GM12878 (cell line): ENCODE data around the gene SCRN1. TPM values are rescaled to one million over a fixed set of nuclear protein-coding genes. Genes with fewer than 3 reads are reported as not detected.

Experiments used
- ATAC-seq: fragments of 200-7000 bp; cut with Tn5 transposase; 3 replicates; pipeline ENCODE4 v1.9.1; 2020; ENCODE audit warnings: mild to moderate bottlenecking, moderate library complexity
- BruUV-seq: library from RNA; stranded (reverse); fragments of 400-500 nt; replicated peaks from 2 replicates; lab custom pipeline; 2021; lab: Mats Ljungman, UMichigan
- CTCF ChIA-PET: fragments of 300-600 bp; sonication (Branson Sonifier 250); formaldehyde crosslinking; extraction: SDS; loops from one replicate; lab custom pipeline; 2021; ENCODE audit warnings: inconsistent platforms; lab: Yijun Ruan, JAX
- POLR2A ChIA-PET: fragments of 350-600 bp; formaldehyde crosslinking; extraction: SDS; loops from one replicate; lab custom pipeline; 2021; ENCODE audit warnings: inconsistent platforms; lab: Charles Lee
- RAD21 ChIA-PET: fragments of 300-600 bp; sonication (Branson Sonifier 250); formaldehyde crosslinking; loops from one replicate; lab custom pipeline; 2023; ENCODE audit warnings: antibody characterized with exemption; ENCODE audit not compliant: unreplicated experiment; lab: Charles Lee
- SMC1A ChIA-PET: fragments of 300-600 bp; sonication (Branson Sonifier 250); formaldehyde crosslinking; loops from one replicate; lab custom pipeline; 2023; ENCODE audit not compliant: unreplicated experiment, uncharacterized antibody; lab: Charles Lee
- DNase-seq: peaks from one replicate; pipeline ENCODE4 v3.0.0-alpha.2; 2011; ENCODE audit warnings: low read depth, low spot score
- FAIRE-seq: peaks from 3 replicates; lab custom pipeline; 2011; peaks lifted over from hg19 to GRCh38; lab: Jason Lieb, UNC
- H2AFZ ChIP-seq: 2 replicates; pipeline ENCODE4 v1.6.0; 2011; ENCODE audit warnings: low read depth, low read length, control low read depth; ENCODE audit not compliant: control insufficient read depth
- H3K27ac ChIP-seq: 2 replicates; pipeline ENCODE4 v1.5.1; 2011; ENCODE audit warnings: control low read depth; ENCODE audit not compliant: control insufficient read depth, insufficient read depth
- H3K27me3 ChIP-seq, 2 experiments: replicated peaks in 1 of 2; 2 replicates each; pipeline versions ENCODE4 v1.6.0 to v1.6.1; 2011; ENCODE audit warnings: low read length in 1 of 2; ENCODE audit not compliant: control insufficient read depth in 2 of 2, insufficient read depth in 2 of 2
- H3K36me3 ChIP-seq, 2 experiments: 2 replicates each; pipeline ENCODE4 v1.5.1; 2011; ENCODE audit warnings: low read length in 1 of 2; ENCODE audit not compliant: control insufficient read depth in 2 of 2, insufficient read depth in 2 of 2
- H3K4me1 ChIP-seq: 2 replicates; pipeline ENCODE4 v1.6.1; 2011; ENCODE audit warnings: mild to moderate bottlenecking, low read length, moderate library complexity, mixed read lengths; ENCODE audit not compliant: control insufficient read depth, insufficient read depth
- H3K4me2 ChIP-seq: 2 replicates; pipeline ENCODE4 v1.6.0; 2011; ENCODE audit warnings: control low read depth; ENCODE audit not compliant: control insufficient read depth, insufficient read depth
- H3K4me3 ChIP-seq: fragments of 200-600 bp; sonication (generic); 2 replicates; pipeline ENCODE4 v1.5.1; 2016
- H3K79me2 ChIP-seq: 2 replicates; pipeline ENCODE4 v1.6.0; 2011; ENCODE audit warnings: low read length; ENCODE audit not compliant: control insufficient read depth, insufficient read depth
- H3K9ac ChIP-seq: 2 replicates; pipeline ENCODE4 v1.8.0; 2011; ENCODE audit warnings: low read length, control low read depth, mixed read lengths; ENCODE audit not compliant: control insufficient read depth, insufficient read depth
- H3K9me3 ChIP-seq: replicated peaks from 3 replicates; pipeline ENCODE4 v1.5.1; 2011; ENCODE audit warnings: mild to moderate bottlenecking, low read length; ENCODE audit not compliant: control insufficient read depth, insufficient read depth
- H4K20me1 ChIP-seq: 2 replicates; pipeline ENCODE4 v1.6.0; 2011; ENCODE audit not compliant: control insufficient read depth, insufficient read depth
- CBFB ChIP-seq: IDR thresholded peaks from 2 replicates; pipeline ENCODE4 v1.6.1; 2016; ENCODE audit warnings: antibody characterized with exemption, low read depth
- EGR1 ChIP-seq, 2 experiments: IDR thresholded peaks; 1 replicate in 1 of 2; 2 replicates in 1 of 2; pipeline ENCODE4 v1.6.1; 2011 to 2012; ENCODE audit warnings: low read depth in 2 of 2, low read length in 2 of 2, borderline replicate concordance in 1 of 2, mild to moderate bottlenecking in 1 of 2, moderate library complexity in 1 of 2
- GABPA ChIP-seq: IDR thresholded peaks from 2 replicates; pipeline ENCODE4 v1.6.1; 2014; ENCODE audit warnings: antibody characterized with exemption, low read depth, mild to moderate bottlenecking, inconsistent platforms
- HCFC1 ChIP-seq: fragments of 150-350 bp; IDR thresholded peaks from 2 replicates; pipeline ENCODE4 v1.6.1; 2014; ENCODE audit warnings: low read length
- HDAC6 ChIP-seq: fragments of 200-600 bp; sonication (generic); IDR thresholded peaks from one replicate; pipeline ENCODE4 v1.8.0; 2017; ENCODE audit warnings: antibody characterized with exemption; ENCODE audit not compliant: unreplicated experiment
- LARP7 ChIP-seq: fragments of 450-650 bp; IDR thresholded peaks from 2 replicates; pipeline ENCODE4 v1.6.1; 2017; ENCODE audit warnings: mild to moderate bottlenecking
- MTA2 ChIP-seq: fragments of 450-650 bp; IDR thresholded peaks from 2 replicates; pipeline ENCODE4 v1.6.1; 2016; ENCODE audit warnings: low read depth, mild to moderate bottlenecking, moderate library complexity
- MTA3 ChIP-seq: IDR thresholded peaks from 2 replicates; pipeline ENCODE4 v1.6.1; 2012; ENCODE audit warnings: low read length, inconsistent platforms, borderline replicate concordance
- MXI1 ChIP-seq: fragments of 150-350 bp; IDR thresholded peaks from 2 replicates; pipeline ENCODE4 v1.6.1; 2011; ENCODE audit warnings: low read depth, mild to moderate bottlenecking, inconsistent platforms, low read length, improper control_type of control experiment
- NBN ChIP-seq: fragments of 450-650 bp; IDR thresholded peaks from 2 replicates; pipeline ENCODE4 v1.6.1; 2016
- NR2C1 ChIP-seq: fragments of 450-650 bp; IDR thresholded peaks from 2 replicates; pipeline ENCODE4 v1.6.1; 2017; ENCODE audit warnings: antibody characterized with exemption, mild to moderate bottlenecking, moderate library complexity
- POLR2AphosphoS2 ChIP-seq: IDR thresholded peaks from 2 replicates; pipeline ENCODE4 v1.6.1; 2011; ENCODE audit warnings: low read depth, mild to moderate bottlenecking, low read length, improper control_type of control experiment, moderate library complexity
- POU2F2 ChIP-seq: IDR thresholded peaks from 3 replicates; pipeline ENCODE4 v1.6.1; 2011; ENCODE audit warnings: low read depth, mild to moderate bottlenecking, low read length, borderline replicate concordance
- RB1 ChIP-seq: fragments of 450-650 bp; formaldehyde crosslinking; IDR thresholded peaks from 2 replicates; pipeline ENCODE4 v1.6.1; 2017; ENCODE audit warnings: mild to moderate bottlenecking, borderline replicate concordance
- RBBP5 ChIP-seq: fragments of 200-600 bp; sonication (generic); conservative IDR thresholded peaks from 2 replicates; pipeline ENCODE4 v1.6.1; 2016
- SIX5 ChIP-seq: IDR thresholded peaks from 2 replicates; pipeline ENCODE4 v1.6.1; 2011; ENCODE audit warnings: mild to moderate bottlenecking, low read depth, low read length, moderate library complexity; ENCODE audit not compliant: severe bottlenecking
- SMARCA5 ChIP-seq: fragments of 450-650 bp; IDR thresholded peaks from 2 replicates; pipeline ENCODE4 v1.6.1; 2017; ENCODE audit warnings: mild to moderate bottlenecking
- SREBF1 ChIP-seq: IDR thresholded peaks from 2 replicates; pipeline ENCODE4 v1.6.1; 2012; ENCODE audit warnings: mild to moderate bottlenecking, low read length
- STAT1 ChIP-seq: fragments of 450-650 bp; conservative IDR thresholded peaks from 2 replicates; pipeline ENCODE4 v1.6.1; 2014; ENCODE audit warnings: antibody characterized with exemption, mild to moderate bottlenecking
- STAT3 ChIP-seq: IDR thresholded peaks from 2 replicates; pipeline ENCODE4 v1.6.1; 2011; ENCODE audit warnings: low read depth, low read length, improper control_type of control experiment
- TCF12 ChIP-seq: IDR thresholded peaks from 2 replicates; pipeline ENCODE4 v1.6.1; 2011; ENCODE audit warnings: low read depth, mild to moderate bottlenecking, low read length
- ZZZ3 ChIP-seq: IDR thresholded peaks from 2 replicates; pipeline ENCODE4 v1.6.1; 2011; ENCODE audit warnings: low read depth; ENCODE audit not compliant: control insufficient read depth, insufficient read length
- WGBS: methylation state at CpG from one replicate; pipeline ENCODE4 v1.1.6; 2016; ENCODE audit warnings: low lambda C conversion rate; ENCODE audit not compliant: insufficient replicate concordance, insufficient coverage; ENCODE audit errors: missing lambda C conversion rate; 5-methylcytosine and 5-hydroxymethylcytosine counted together
- in situ Hi-C: fragments of 300-500 bp; cut with MboI; formaldehyde crosslinking; loops from 9 replicates; pipeline ENCODE4 v1.14.3; 2018; ENCODE audit warnings: mixed read lengths
- intact Hi-C: fragments of 100-400 bp; cut with micrococcal nuclease; formaldehyde crosslinking; loops from one replicate; pipeline ENCODE4 v1.14.2; 2022; ENCODE audit not compliant: unreplicated experiment
- polyA plus RNA-seq, 11 experiments: library from polyadenylated mRNA; depleted of rRNA in 4 of 11; unstranded in 6 of 11; stranded (reverse) in 5 of 11; fragments of >200 nt; fragmentation: Nextera tagmentation in 4 of 11; fragmentation: Illumina TruSeq in 1 of 11; extraction: Ambion mirVana in 4 of 11; extraction: Trizol in 1 of 11; gene quantifications; 1 replicate in 1 of 11; 2 replicates in 10 of 11; pipeline versions ENCODE4 v1.2.1 to v1.2.3, GENCODE V29; 2011 to 2016; ENCODE audit warnings: inconsistent platforms in 2 of 11, missing spikeins in 2 of 11, low read depth in 1 of 11
- total RNA-seq, 4 experiments: library from RNA; depleted of rRNA in 3 of 4; stranded (reverse); fragments of >200 nt in 3 of 4; fragmentation: Illumina TruSeq in 1 of 4; extraction: Trizol in 1 of 4; gene quantifications; 2 replicates each; pipeline versions ENCODE4 v1.2.1 to v1.2.3, GENCODE V29; 2013 to 2021
- TF ChIP-seq, protein P1 (sequence below): IDR thresholded peaks from 2 replicates; pipeline ENCODE4 v1.6.1; 2012; ENCODE audit warnings: low read depth, low read length, improper control_type of control experiment
- TF ChIP-seq, protein P2 (sequence below): fragments of 450-650 bp; formaldehyde crosslinking; IDR thresholded peaks from 2 replicates; pipeline ENCODE4 v1.5.0; 2022; ENCODE audit warnings: mild to moderate bottlenecking, missing genetic modification characterization

Gene SCRN1
- total and polyA plus RNA-seq, 10 of the 15 experiments (the other 5 are each of a cell fraction or from before 2014, with no cell fraction given), result 11.1 to 67.6 (median 41.7) TPM

DNA sequence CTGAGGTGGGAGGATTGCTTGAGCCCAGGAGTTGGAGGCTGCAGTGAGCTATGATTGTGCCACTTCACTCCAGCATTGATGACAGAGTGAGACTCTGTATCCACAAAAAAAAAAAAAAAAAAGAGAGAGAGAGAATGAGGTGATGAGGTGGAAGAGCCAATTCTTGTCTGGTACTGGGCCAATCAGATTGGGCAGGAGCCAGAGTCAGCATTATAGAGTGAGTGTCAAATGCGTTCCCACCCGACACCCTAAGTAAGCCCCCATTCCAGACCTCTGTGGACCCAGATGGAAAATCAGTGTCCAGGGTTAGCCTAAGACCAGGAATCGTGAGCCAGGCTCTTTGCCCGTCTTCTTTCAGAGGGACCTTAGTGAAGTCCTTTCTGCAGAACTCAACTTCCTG is 99.3 kb downstream of the SCRN1 start (continued):
- TF ChIP-seq RB1 (no peak), TCF12 (no peak), STAT3 (no peak), GABPA (no peak), STAT1 (no peak), MTA2 (no peak), SREBF1 (no peak), SMARCA5 (no peak), NR2C1 (no peak), RBBP5 (no peak), MTA3 (no peak), HDAC6 (no peak), HCFC1 (no peak), SIX5 (no peak)
- TF ChIP-seq, all 136 proteins: peak for 0

DNA sequence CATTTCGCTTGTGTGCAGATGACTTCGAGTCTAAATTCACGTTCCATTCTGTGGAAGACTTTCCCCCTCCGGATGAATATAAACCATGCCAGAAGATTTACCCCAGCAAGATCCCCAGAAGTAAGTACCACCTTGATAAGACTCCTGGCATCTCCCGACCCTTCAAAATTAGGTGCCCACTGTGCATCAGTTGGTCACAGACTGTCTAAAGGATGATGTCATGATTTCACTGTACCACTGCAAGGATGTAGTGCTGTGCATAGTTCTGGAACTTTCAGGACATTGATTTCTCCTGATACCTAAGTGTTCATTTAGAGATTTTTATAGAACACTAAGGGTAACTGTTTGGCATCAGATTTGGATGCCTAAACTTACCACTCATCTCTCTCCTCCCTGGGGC is 100.3 kb downstream of the SCRN1 start:
- no peak for DNase-seq
- no peak for FAIRE-seq
- Histone ChIP-seq H3K4me3 (no peak overlapping the region), H3K4me2 (no peak overlapping the region), H3K4me1 (no peaks in the 10 kb centered on the region), H2AFZ (no peak overlapping the region), H3K79me2 (no peaks in the 10 kb centered on the region), H3K9me3 (no peaks in the 10 kb centered on the region), H3K9ac (no peak overlapping the region), H3K27me3 (no peaks in the 10 kb centered on the region), H4K20me1 (no peaks in the 10 kb centered on the region), H3K27ac (no peak overlapping the region), H3K36me3 (no peaks in the 10 kb centered on the region)
- BruUV-seq, result no TSS peak
- POLR2A ChIA-PET, result no interaction called here
- SMC1A ChIA-PET, result no interaction called here
- CTCF ChIA-PET, result interaction anchor here (0.9 kb wide), 1 partner anchor 173 kb away, joined by 3 read pairs; no protein-coding TSS in a partner anchor
- WGBS, result 31% methylated on average over 5 of the region's 5 CpGs
- RAD21 ChIA-PET, result no interaction called here
- ATAC-seq, result no peak
- intact Hi-C loops, result no loop called here
- in situ Hi-C loops, result no loop called here
- TF ChIP-seq, protein P1, sequence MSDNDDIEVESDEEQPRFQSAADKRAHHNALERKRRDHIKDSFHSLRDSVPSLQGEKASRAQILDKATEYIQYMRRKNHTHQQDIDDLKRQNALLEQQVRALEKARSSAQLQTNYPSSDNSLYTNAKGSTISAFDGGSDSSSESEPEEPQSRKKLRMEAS, result no peak
- no peak for TF ChIP-seq MXI1
- no peak for TF ChIP-seq POU2F2
- TF ChIP-seq, protein P2, sequence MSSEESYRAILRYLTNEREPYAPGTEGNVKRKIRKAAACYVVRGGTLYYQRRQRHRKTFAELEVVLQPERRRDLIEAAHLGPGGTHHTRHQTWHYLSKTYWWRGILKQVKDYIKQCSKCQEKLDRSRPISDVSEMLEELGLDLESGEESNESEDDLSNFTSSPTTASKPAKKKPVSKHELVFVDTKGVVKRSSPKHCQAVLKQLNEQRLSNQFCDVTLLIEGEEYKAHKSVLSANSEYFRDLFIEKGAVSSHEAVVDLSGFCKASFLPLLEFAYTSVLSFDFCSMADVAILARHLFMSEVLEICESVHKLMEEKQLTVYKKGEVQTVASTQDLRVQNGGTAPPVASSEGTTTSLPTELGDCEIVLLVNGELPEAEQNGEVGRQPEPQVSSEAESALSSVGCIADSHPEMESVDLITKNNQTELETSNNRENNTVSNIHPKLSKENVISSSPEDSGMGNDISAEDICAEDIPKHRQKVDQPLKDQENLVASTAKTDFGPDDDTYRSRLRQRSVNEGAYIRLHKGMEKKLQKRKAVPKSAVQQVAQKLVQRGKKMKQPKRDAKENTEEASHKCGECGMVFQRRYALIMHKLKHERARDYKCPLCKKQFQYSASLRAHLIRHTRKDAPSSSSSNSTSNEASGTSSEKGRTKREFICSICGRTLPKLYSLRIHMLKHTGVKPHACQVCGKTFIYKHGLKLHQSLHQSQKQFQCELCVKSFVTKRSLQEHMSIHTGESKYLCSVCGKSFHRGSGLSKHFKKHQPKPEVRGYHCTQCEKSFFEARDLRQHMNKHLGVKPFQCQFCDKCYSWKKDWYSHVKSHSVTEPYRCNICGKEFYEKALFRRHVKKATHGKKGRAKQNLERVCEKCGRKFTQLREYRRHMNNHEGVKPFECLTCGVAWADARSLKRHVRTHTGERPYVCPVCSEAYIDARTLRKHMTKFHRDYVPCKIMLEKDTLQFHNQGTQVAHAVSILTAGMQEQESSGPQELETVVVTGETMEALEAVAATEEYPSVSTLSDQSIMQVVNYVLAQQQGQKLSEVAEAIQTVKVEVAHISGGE (CRISPR knock-in tag), result no peak
- no peak for TF ChIP-seq CBFB
- no peak for TF ChIP-seq ZZZ3
- no peak for TF ChIP-seq POLR2AphosphoS2
- TF ChIP-seq LARP7, result no peak
- TF ChIP-seq STAT1, result no peak
- TF ChIP-seq EGR1 (IDR thresholded peaks at IDR 0.05; ENCODE audit: borderline replicate concordance in 1 of 2, low read depth in 2 of 2, low read length in 2 of 2), result no peak
- TF ChIP-seq NBN, result no peak
